DOHH2 (cell line): ENCODE results near the gene PRMT3.

Source experiments
- EZH2phosphoT487 ChIP-seq: fragments of 200-600 bp; sonication (generic); IDR thresholded peaks from 2 replicates; pipeline ENCODE4 v1.6.1; 2017; ENCODE audit warnings: borderline replicate concordance, mild to moderate bottlenecking, antibody characterized with exemption, low read length, moderate library complexity, mixed read lengths
- TF ChIP-seq, protein P1 (sequence below): fragments of 200-600 bp; sonication (generic); IDR thresholded peaks from one replicate; pipeline ENCODE4 v1.5.1; 2014; ENCODE audit warnings: antibody characterized with exemption, mild to moderate bottlenecking, low read depth, low read length; ENCODE audit not compliant: poor library complexity, severe bottlenecking

DNA sequence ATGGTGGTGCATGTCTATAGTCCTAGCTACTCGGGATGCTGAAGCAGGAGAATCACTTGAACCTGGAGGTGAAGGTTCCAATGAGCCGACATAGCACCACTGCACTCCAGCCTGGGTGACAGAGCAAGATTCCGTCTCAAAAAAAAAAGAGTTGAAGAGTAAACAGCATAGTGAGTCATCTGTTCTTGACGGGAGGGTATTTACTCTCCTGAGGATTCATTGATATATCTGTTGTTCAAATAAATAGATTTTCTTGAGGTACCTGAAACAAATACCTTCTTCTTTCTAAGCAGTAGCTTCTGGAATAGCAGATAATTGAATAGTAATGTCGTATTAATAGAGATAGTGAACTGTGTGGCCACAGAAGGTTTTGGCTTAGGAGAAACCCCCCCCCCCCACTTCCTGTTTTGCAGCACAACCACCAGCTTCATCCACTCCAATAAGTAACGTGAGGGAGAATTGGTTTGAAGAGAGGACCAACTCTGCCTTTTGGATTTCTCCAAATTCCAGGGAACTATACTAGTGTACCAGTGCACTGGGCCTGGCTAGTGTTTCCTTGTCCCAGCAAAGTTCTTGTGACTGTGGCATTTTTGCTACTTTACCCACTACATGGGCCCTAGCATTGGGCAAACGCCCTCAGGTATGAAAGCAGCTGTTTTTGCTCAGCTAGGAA is 90.0 kb downstream of the PRMT3 start:
- TF ChIP-seq, protein P1, sequence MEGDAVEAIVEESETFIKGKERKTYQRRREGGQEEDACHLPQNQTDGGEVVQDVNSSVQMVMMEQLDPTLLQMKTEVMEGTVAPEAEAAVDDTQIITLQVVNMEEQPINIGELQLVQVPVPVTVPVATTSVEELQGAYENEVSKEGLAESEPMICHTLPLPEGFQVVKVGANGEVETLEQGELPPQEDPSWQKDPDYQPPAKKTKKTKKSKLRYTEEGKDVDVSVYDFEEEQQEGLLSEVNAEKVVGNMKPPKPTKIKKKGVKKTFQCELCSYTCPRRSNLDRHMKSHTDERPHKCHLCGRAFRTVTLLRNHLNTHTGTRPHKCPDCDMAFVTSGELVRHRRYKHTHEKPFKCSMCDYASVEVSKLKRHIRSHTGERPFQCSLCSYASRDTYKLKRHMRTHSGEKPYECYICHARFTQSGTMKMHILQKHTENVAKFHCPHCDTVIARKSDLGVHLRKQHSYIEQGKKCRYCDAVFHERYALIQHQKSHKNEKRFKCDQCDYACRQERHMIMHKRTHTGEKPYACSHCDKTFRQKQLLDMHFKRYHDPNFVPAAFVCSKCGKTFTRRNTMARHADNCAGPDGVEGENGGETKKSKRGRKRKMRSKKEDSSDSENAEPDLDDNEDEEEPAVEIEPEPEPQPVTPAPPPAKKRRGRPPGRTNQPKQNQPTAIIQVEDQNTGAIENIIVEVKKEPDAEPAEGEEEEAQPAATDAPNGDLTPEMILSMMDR, result no peak
- TF ChIP-seq EZH2phosphoT487, result no peak
